Suprapubic skin (tissue), 4 donors: ENCODE results near the gene PTPRD. TPM values are rescaled to one million over a fixed set of nuclear protein-coding genes. Genes with fewer than 3 reads are reported as not detected.

Experiments
- DNase-seq, 2 donors: peaks; one replicate each; pipeline ENCODE4 v3.0.0-alpha.2; 2019; ENCODE audit warnings: low spot score in 2 of 2
- H3K27ac ChIP-seq: fragments of 200-600 bp; sonication (generic); one replicate; pipeline ENCODE4 v1.5.1; 2019
- H3K27me3 ChIP-seq: fragments of 200-600 bp; sonication (generic); one replicate; pipeline ENCODE4 v1.5.1; 2019
- H3K36me3 ChIP-seq: fragments of 200-600 bp; sonication (generic); one replicate; pipeline ENCODE4 v1.5.1; 2019
- H3K4me1 ChIP-seq: fragments of 200-600 bp; sonication (generic); one replicate; pipeline ENCODE4 v1.5.1; 2019
- H3K4me3 ChIP-seq: fragments of 200-600 bp; sonication (generic); one replicate; pipeline ENCODE4 v1.5.1; 2019; ENCODE audit warnings: mild to moderate bottlenecking
- H3K9me3 ChIP-seq: fragments of 200-600 bp; sonication (generic); one replicate; pipeline ENCODE4 v1.5.1; 2019
- EP300 ChIP-seq: sonication (generic); formaldehyde crosslinking; IDR thresholded peaks from one replicate; pipeline ENCODE4 v1.6.1; 2017; ENCODE audit warnings: antibody characterized with exemption
- POLR2A ChIP-seq, 2 donors: fragments of 450-650 bp; IDR thresholded peaks; one replicate each; pipeline ENCODE4 v1.6.1; 2017; ENCODE audit warnings: antibody characterized with exemption in 2 of 2, mild to moderate bottlenecking in 2 of 2, moderate library complexity in 2 of 2
- POLR2AphosphoS5 ChIP-seq, 3 donors: sonication (generic); formaldehyde crosslinking; IDR thresholded peaks; one replicate each; pipeline ENCODE4 v1.6.1; 2017; ENCODE audit warnings: antibody characterized with exemption in 3 of 3
- WGBS: methylation state at CpG from one replicate; pipeline ENCODE4 v1.1.5; 2018; 5-methylcytosine and 5-hydroxymethylcytosine counted together
- total RNA-seq, 4 donors: library from RNA; depleted of rRNA; stranded (reverse); fragments of >200 nt; gene quantifications; one replicate each; pipeline ENCODE4 v1.1.0, GENCODE V29; 2016
- TF ChIP-seq, protein P1 (sequence below), 2 donors: fragments of 200-600 bp in 1 of 2; fragments of 450-650 bp in 1 of 2; sonication (generic) in 1 of 2; IDR thresholded peaks; one replicate each; pipeline ENCODE4 v1.5.1; 2016 to 2019; ENCODE audit warnings: antibody characterized with exemption in 2 of 2, mild to moderate bottlenecking in 1 of 2, moderate library complexity in 1 of 2

PTPRD gene
- total RNA-seq, 4 donors from 2014 or later = 0.49 to 3.3 (median 2.5) TPM

- TF ChIP-seq EP300 (no peak), POLR2A (IDR thresholded peaks at IDR 0.05) (no peak), POLR2AphosphoS5 (IDR thresholded peaks at IDR 0.05) (no peak)
- TF ChIP-seq, protein P1, sequence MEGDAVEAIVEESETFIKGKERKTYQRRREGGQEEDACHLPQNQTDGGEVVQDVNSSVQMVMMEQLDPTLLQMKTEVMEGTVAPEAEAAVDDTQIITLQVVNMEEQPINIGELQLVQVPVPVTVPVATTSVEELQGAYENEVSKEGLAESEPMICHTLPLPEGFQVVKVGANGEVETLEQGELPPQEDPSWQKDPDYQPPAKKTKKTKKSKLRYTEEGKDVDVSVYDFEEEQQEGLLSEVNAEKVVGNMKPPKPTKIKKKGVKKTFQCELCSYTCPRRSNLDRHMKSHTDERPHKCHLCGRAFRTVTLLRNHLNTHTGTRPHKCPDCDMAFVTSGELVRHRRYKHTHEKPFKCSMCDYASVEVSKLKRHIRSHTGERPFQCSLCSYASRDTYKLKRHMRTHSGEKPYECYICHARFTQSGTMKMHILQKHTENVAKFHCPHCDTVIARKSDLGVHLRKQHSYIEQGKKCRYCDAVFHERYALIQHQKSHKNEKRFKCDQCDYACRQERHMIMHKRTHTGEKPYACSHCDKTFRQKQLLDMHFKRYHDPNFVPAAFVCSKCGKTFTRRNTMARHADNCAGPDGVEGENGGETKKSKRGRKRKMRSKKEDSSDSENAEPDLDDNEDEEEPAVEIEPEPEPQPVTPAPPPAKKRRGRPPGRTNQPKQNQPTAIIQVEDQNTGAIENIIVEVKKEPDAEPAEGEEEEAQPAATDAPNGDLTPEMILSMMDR (IDR thresholded peaks at IDR 0.05) = no peak
- Histone ChIP-seq H3K27me3 (no peaks in the 10 kb centered on the region), H3K9me3 (no peaks in the 10 kb centered on the region), H3K27ac (no peak overlapping the region), H3K36me3 (no peaks in the 10 kb centered on the region), H3K4me1 (no peaks in the 10 kb centered on the region), H3K4me3 (no peak overlapping the region)
- no peak for DNase-seq
- WGBS = 82% methylated on average over 4 of the region's 4 CpGs
Observed at GRCh38 chr9:9747787-9748186, 865.0 kb downstream of the PTPRD start.

DNA sequence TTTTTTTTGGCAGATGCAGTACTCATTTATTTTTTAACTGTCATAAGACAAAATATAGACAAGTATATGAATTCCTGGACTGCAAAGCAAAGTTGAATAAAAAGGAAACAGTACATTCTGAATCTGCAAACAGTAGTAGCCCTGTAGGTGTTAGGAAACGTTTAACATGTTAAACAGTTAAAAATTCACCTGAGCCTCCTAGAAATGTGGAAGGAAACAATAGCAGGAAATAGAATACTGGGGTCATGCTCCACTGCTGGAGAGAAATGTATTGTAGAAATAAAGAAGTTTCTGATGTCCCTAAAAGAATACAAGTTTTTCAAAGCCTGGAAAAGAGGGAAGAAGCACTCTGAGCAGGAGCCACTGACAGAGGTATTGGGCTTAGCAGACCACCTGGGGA is 866.0 kb downstream of the PTPRD start:
- H3K36me3 ChIP-seq = no peaks in the 10 kb centered on the region
- no peaks in the 10 kb centered on the region for H3K27me3 ChIP-seq
- no peaks in the 10 kb centered on the region for H3K9me3 ChIP-seq
- WGBS = 44% methylated on average over 1 of the region's 1 CpG
- TF ChIP-seq POLR2AphosphoS5 (IDR thresholded peaks at IDR 0.05) (no peak), EP300 (no peak), POLR2A (IDR thresholded peaks at IDR 0.05) (no peak)
- TF ChIP-seq, protein P1 (IDR thresholded peaks at IDR 0.05) = no peak
- no peak overlapping the region for H3K27ac ChIP-seq
- H3K4me1 ChIP-seq = no peaks in the 10 kb centered on the region
- DNase-seq = no peak
- H3K4me3 ChIP-seq = no peak overlapping the region

GRCh38 chr9:9743822-9744221 is 869.0 kb downstream of the PTPRD start:
- Histone ChIP-seq H3K4me3 (no peak overlapping the region), H3K36me3 (no peaks in the 10 kb centered on the region), H3K9me3 (no peaks in the 10 kb centered on the region), H3K4me1 (no peaks in the 10 kb centered on the region), H3K27me3 (no peaks in the 10 kb centered on the region), H3K27ac (no peak overlapping the region)
- 90% methylated on average over 7 of the region's 7 CpGs for WGBS
- TF ChIP-seq POLR2A (IDR thresholded peaks at IDR 0.05) = no peak
- TF ChIP-seq, protein P1 (IDR thresholded peaks at IDR 0.05) = no peak
- no peak for TF ChIP-seq EP300
- no peak for TF ChIP-seq POLR2AphosphoS5 (IDR thresholded peaks at IDR 0.05)
- no peak for DNase-seq

DNA sequence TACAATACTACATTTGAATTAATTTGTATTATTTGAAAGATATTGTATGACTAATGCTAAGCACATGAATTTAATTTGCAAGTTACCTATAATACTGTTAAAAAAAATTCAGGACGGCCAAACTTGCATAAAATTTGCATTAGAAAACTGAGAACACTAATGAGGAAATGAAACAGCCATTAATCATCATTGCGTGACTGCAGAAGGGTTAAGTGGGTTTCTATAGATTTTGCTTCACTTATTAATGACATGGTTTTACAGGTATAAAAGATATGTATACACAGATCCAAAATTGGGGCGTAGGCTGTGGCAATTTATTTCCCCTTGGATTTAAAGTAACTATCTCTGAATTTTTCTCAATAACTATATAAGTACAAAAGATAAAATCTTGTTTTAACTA is 882.6 kb downstream of the PTPRD start:
- Histone ChIP-seq H3K36me3 (no peaks in the 10 kb centered on the region), H3K9me3 (no peaks in the 10 kb centered on the region), H3K27ac (no peak overlapping the region), H3K4me3 (no peak overlapping the region), H3K4me1 (no peaks in the 10 kb centered on the region), H3K27me3 (no peaks in the 10 kb centered on the region)
- 55% methylated on average over 3 of the region's 3 CpGs for WGBS
- no peak for DNase-seq
- TF ChIP-seq, protein P1 (IDR thresholded peaks at IDR 0.05) = no peak
- TF ChIP-seq POLR2AphosphoS5 (IDR thresholded peaks at IDR 0.05) (no peak), POLR2A (IDR thresholded peaks at IDR 0.05) (no peak), EP300 (no peak)

GRCh38 chr9:9729082-9729481 is 883.7 kb downstream of the PTPRD start:
- Histone ChIP-seq H3K4me1 (no peaks in the 10 kb centered on the region), H3K36me3 (no peaks in the 10 kb centered on the region), H3K27me3 (no peaks in the 10 kb centered on the region), H3K27ac (no peak overlapping the region), H3K4me3 (no peak overlapping the region), H3K9me3 (no peaks in the 10 kb centered on the region)
- DNase-seq = no peak
- TF ChIP-seq POLR2A (IDR thresholded peaks at IDR 0.05) (no peak), EP300 (no peak), POLR2AphosphoS5 (IDR thresholded peaks at IDR 0.05) (no peak)
- TF ChIP-seq, protein P1 (IDR thresholded peaks at IDR 0.05) = no peak
- WGBS = 84% methylated on average over 2 of the region's 2 CpGs
